ENCODE data around the gene TMEM53. TPM values are rescaled to one million over a fixed set of nuclear protein-coding genes. Genes with fewer than 3 reads are reported as not detected.
A peak's percentile ranks its signal among the peaks of the same experiment; 100 is the strongest.
"Not testable (repeated sequence)": the region's sequence is repeated elsewhere in the genome, so short reads cannot be mapped to it uniquely, and the experiment has no call there.

Gene TMEM53
- total RNA-seq, 1 donor from 2014 or later, result 13.9 TPM

- TF ChIP-seq CTCF (IDR thresholded peaks at IDR 0.05), result no peak
- Histone ChIP-seq H3K4me3 (no peak overlapping the region), H3K4me1 (peaks cover 32% of the 10 kb centered on the region), H3K36me3 (no peaks in the 10 kb centered on the region), H3K9me3 (no peaks in the 10 kb centered on the region), H3K27ac (no peak overlapping the region), H3K27me3 (no peaks in the 10 kb centered on the region)
- ATAC-seq (no peak), DNase-seq (peak; percentile 42)
- intact Hi-C loops (cut with DNase I), result no loop called here
Measured at GRCh38 chr1:44670751-44671640, 3.3 kb downstream of the TMEM53 start.

GRCh38 chr1:44666719-44667118 is 7.6 kb downstream of the TMEM53 start:
- ATAC-seq; H3K9me3 ChIP-seq; DNase-seq; intact Hi-C loops (cut with DNase I); H3K4me3 ChIP-seq; H3K36me3 ChIP-seq; H3K27me3 ChIP-seq; H3K4me1 ChIP-seq; H3K27ac ChIP-seq: not testable (repeated sequence)

GRCh38 chr1:44664730-44665370 is 9.4 kb downstream of the TMEM53 start:
- TF ChIP-seq CTCF (IDR thresholded peaks at IDR 0.05), result no peak
- H3K4me1 ChIP-seq, result peaks cover 3% of the 10 kb centered on the region
- intact Hi-C loops (cut with DNase I), result no loop called here
- H3K4me3 ChIP-seq, result no peak overlapping the region
- DNase-seq (peak; percentile 73), ATAC-seq (peak; percentile 84)
- H3K36me3 ChIP-seq, result no peaks in the 10 kb centered on the region
- H3K9me3 ChIP-seq, result no peaks in the 10 kb centered on the region
- no peak overlapping the region for H3K27ac ChIP-seq
- H3K27me3 ChIP-seq, result no peaks in the 10 kb centered on the region

GRCh38 chr1:44663417-44663816 is 10.9 kb downstream of the TMEM53 start:
- no peak for TF ChIP-seq CTCF (IDR thresholded peaks at IDR 0.05)
- no peaks in the 10 kb centered on the region for H3K9me3 ChIP-seq
- no peaks in the 10 kb centered on the region for H3K27me3 ChIP-seq
- H3K36me3 ChIP-seq, result no peaks in the 10 kb centered on the region
- peaks cover 3% of the 10 kb centered on the region for H3K4me1 ChIP-seq
- no peak overlapping the region for H3K4me3 ChIP-seq
- ATAC-seq (no peak), DNase-seq (no peak)
- intact Hi-C loops (cut with DNase I), result no loop called here
- H3K27ac ChIP-seq, result no peak overlapping the region

- H3K27me3 ChIP-seq, result no peaks in the 10 kb centered on the region
- H3K9me3 ChIP-seq, result no peaks in the 10 kb centered on the region
- intact Hi-C loops (cut with DNase I), result no loop called here
- ATAC-seq (no peak), DNase-seq (no peak)
- H3K36me3 ChIP-seq, result no peaks in the 10 kb centered on the region
- H3K27ac ChIP-seq, result no peak overlapping the region
- H3K4me1 ChIP-seq, result peaks cover 3% of the 10 kb centered on the region
- no peak overlapping the region for H3K4me3 ChIP-seq
- TF ChIP-seq CTCF (IDR thresholded peaks at IDR 0.05), result no peak
Measured at GRCh38 chr1:44662683-44663030, 11.6 kb downstream of the TMEM53 start.

Measured in upper lobe of right lung (tissue), 1 donor.